ENCODE measurements around the gene TSR3. TPM values are rescaled to one million over a fixed set of nuclear protein-coding genes. Genes with fewer than 3 reads are reported as not detected.

The TSR3 gene
- total and polyA plus RNA-seq, 2 of the 13 experiments (the other 11 are each of a cell fraction or from before 2014, with no cell fraction given), result 24.2 to 51.0 TPM

GRCh38 chr16:1342526-1343427 lies 8.9 kb downstream of the TSR3 start (continued):
- peak; percentile 94 for TF ChIP-seq SP2 (CRISPR knock-in tag; IDR thresholded peaks at IDR 0.05)
- 0 out of 2 replicates have a peak, but pooled peaks have one; percentile 47 for TF ChIP-seq POGK (CRISPR knock-in tag; conservative IDR thresholded peaks at IDR 0.05)
- TF ChIP-seq YEATS2 (CRISPR knock-in tag; IDR thresholded peaks at IDR 0.05; ENCODE audit: borderline replicate concordance), result 0 out of 2 replicates have a peak, but pooled peaks have one; percentile 23
- no peak for TF ChIP-seq RNF2 (conservative IDR thresholded peaks at IDR 0.05; ENCODE audit: low read depth)
- TF ChIP-seq, protein P1, sequence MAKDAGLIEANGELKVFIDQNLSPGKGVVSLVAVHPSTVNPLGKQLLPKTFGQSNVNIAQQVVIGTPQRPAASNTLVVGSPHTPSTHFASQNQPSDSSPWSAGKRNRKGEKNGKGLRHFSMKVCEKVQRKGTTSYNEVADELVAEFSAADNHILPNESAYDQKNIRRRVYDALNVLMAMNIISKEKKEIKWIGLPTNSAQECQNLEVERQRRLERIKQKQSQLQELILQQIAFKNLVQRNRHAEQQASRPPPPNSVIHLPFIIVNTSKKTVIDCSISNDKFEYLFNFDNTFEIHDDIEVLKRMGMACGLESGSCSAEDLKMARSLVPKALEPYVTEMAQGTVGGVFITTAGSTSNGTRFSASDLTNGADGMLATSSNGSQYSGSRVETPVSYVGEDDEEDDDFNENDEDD (CRISPR knock-in tag; IDR thresholded peaks at IDR 0.05; ENCODE audit: borderline replicate concordance), result peak; percentile 27; the same call in 1 of the 2 replicates
- peak; percentile 20; the same call in 1 of the 2 replicates for TF ChIP-seq ZFY (CRISPR knock-in tag; IDR thresholded peaks at IDR 0.05)
- TF ChIP-seq, protein P2, sequence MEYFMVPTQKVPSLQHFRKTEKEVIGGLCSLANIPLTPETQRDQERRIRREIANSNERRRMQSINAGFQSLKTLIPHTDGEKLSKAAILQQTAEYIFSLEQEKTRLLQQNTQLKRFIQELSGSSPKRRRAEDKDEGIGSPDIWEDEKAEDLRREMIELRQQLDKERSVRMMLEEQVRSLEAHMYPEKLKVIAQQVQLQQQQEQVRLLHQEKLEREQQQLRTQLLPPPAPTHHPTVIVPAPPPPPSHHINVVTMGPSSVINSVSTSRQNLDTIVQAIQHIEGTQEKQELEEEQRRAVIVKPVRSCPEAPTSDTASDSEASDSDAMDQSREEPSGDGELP (IDR thresholded peaks at IDR 0.05; ENCODE audit: borderline replicate concordance, low read depth), result peak; percentile 74; the same call in 1 of the 2 replicates
- TF ChIP-seq ZFP91 (CRISPR knock-in tag; IDR thresholded peaks at IDR 0.05; ENCODE audit: borderline replicate concordance), result no peak; the same call in 1 of the 2 replicates
- TF ChIP-seq ZNF891 (CRISPR knock-in tag; IDR thresholded peaks at IDR 0.05), result 0 out of 2 replicates have a peak, but pooled peaks have one; percentile 20
- TF ChIP-seq ZSCAN22 (CRISPR knock-in tag; IDR thresholded peaks at IDR 0.05), result peak; percentile 99
- TF ChIP-seq SALL2 (CRISPR knock-in tag; IDR thresholded peaks at IDR 0.05), result peak; percentile 20; the same call in 1 of the 2 replicates
- peak; percentile 40; the same call in 1 of the 2 replicates for TF ChIP-seq PCBP1 (IDR thresholded peaks at IDR 0.05; ENCODE audit: borderline replicate concordance, low read depth, low read length)
- no peak for TF ChIP-seq ZC3H4 (CRISPR knock-in tag; IDR thresholded peaks at IDR 0.05; ENCODE audit: borderline replicate concordance)
- peak; percentile 91; the same call in 1 of the 3 replicates for TF ChIP-seq MXI1 (IDR thresholded peaks at IDR 0.05; ENCODE audit: borderline replicate concordance, low read depth, low read length)
- no peak for TF ChIP-seq ZSCAN31 (CRISPR knock-in tag; IDR thresholded peaks at IDR 0.05; ENCODE audit: low read depth)
- TF ChIP-seq, protein P3, sequence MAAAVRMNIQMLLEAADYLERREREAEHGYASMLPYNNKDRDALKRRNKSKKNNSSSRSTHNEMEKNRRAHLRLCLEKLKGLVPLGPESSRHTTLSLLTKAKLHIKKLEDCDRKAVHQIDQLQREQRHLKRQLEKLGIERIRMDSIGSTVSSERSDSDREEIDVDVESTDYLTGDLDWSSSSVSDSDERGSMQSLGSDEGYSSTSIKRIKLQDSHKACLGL (CRISPR knock-in tag; IDR thresholded peaks at IDR 0.05), result no peak
- 0 out of 2 replicates have a peak, but pooled peaks have one; percentile 10 for TF ChIP-seq FOXA3 (CRISPR knock-in tag; IDR thresholded peaks at IDR 0.05)
